HepG2 (cell line): ENCODE measurements around the gene IKZF2. TPM values are rescaled to one million over a fixed set of nuclear protein-coding genes. Genes with fewer than 3 reads are reported as not detected.
A peak's percentile ranks its signal among the peaks of the same experiment; 100 is the strongest.

Source experiments
- KDM2A ChIP-seq: sonication (generic); formaldehyde crosslinking; IDR thresholded peaks from 2 replicates; pipeline ENCODE4 v1.4.0; 2020; ENCODE audit warnings: low read depth, missing genetic modification reagents, borderline replicate concordance
- MEIS2 ChIP-seq: sonication (generic); formaldehyde crosslinking; IDR thresholded peaks from 2 replicates; pipeline ENCODE4 v1.9.0; 2021; ENCODE audit warnings: mild to moderate bottlenecking, missing genetic modification reagents
- ZNF274 ChIP-seq: sonication (generic); formaldehyde crosslinking; IDR thresholded peaks from 2 replicates; pipeline ENCODE4 v1.5.1; 2020; ENCODE audit warnings: mild to moderate bottlenecking, missing genetic modification reagents
- ZNF501 ChIP-seq: sonication (generic); formaldehyde crosslinking; IDR thresholded peaks from 2 replicates; pipeline ENCODE4 v1.5.1; 2020; ENCODE audit warnings: mild to moderate bottlenecking, moderate library complexity, missing genetic modification reagents
- polyA plus RNA-seq, 8 experiments: library from polyadenylated mRNA; depleted of rRNA in 3 of 8; stranded (reverse) in 7 of 8; unstranded in 1 of 8; fragments of >200 nt; fragmentation: Illumina TruSeq in 4 of 8; extraction: Trizol in 4 of 8; gene quantifications; 2 replicates each; pipeline versions ENCODE4 v1.2.1 to v1.2.3, GENCODE V29; 2011 to 2016; ENCODE audit warnings: low read depth in 4 of 8, missing spikeins in 1 of 8, mixed read lengths in 1 of 8; ENCODE audit not compliant: insufficient read depth in 1 of 8
- total RNA-seq, 5 experiments: library from RNA; depleted of rRNA; stranded (reverse); fragments of >200 nt; fragmentation: Illumina TruSeq; extraction: Trizol; gene quantifications; 2 replicates each; pipeline ENCODE4 v1.2.3, GENCODE V29; 2016; ENCODE audit warnings: low read depth in 1 of 5
- TF ChIP-seq, protein P1 (sequence below): sonication (generic); formaldehyde crosslinking; IDR thresholded peaks from 2 replicates; pipeline ENCODE4 v1.5.0; 2020; ENCODE audit warnings: mild to moderate bottlenecking, missing genetic modification reagents, moderate library complexity
- TF ChIP-seq, protein P2 (sequence below): fragments of 450-650 bp; IDR thresholded peaks from 2 replicates; pipeline ENCODE4 v1.6.1; 2016
- TF ChIP-seq, protein P3 (sequence below): IDR thresholded peaks from 2 replicates; pipeline ENCODE4 v1.4.0; 2020; ENCODE audit warnings: mild to moderate bottlenecking, missing genetic modification reagents

IKZF2 gene
- total and polyA plus RNA-seq, 2 of the 13 experiments (the other 11 are each of a cell fraction or from before 2014, with no cell fraction given): 0.18 to 0.86 TPM

DNA sequence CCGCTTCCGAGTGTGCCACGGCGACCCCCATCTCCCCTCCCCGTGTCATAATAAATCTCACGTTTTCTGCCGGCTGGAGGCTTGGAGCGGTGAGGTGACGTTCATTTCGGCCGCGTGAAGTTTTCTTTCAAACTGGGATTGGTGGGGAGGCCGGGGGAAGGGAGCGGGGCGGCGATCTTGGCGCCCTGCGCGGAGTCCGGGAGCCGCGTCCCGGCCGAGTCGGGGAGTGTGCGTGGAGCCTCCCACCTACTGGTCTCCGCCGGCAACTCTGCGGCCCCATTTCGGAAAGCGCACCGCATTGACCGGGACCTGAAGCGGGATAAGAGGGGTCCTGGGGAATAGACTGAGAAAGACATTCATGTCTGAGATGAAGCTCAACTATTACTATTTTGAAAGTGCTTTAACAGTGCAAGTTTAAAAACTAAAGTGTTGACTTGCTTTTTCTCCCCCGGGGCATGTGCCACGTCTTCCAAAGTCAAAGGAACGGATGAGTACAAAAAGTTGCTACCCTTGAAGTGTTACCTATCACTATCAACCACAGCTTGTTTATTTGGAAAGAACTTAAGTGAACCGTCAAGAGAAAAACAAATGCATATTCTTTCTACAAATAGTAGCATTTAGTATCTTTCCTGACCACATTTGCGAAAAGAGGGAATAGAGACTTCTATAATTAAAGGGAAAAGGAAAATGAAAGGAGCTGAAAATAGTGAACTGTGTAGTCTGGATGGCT is 818 bp upstream of the IKZF2 start (continued):
- TF ChIP-seq, protein P1, sequence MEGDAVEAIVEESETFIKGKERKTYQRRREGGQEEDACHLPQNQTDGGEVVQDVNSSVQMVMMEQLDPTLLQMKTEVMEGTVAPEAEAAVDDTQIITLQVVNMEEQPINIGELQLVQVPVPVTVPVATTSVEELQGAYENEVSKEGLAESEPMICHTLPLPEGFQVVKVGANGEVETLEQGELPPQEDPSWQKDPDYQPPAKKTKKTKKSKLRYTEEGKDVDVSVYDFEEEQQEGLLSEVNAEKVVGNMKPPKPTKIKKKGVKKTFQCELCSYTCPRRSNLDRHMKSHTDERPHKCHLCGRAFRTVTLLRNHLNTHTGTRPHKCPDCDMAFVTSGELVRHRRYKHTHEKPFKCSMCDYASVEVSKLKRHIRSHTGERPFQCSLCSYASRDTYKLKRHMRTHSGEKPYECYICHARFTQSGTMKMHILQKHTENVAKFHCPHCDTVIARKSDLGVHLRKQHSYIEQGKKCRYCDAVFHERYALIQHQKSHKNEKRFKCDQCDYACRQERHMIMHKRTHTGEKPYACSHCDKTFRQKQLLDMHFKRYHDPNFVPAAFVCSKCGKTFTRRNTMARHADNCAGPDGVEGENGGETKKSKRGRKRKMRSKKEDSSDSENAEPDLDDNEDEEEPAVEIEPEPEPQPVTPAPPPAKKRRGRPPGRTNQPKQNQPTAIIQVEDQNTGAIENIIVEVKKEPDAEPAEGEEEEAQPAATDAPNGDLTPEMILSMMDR (CRISPR knock-in tag): peak; percentile 51
- TF ChIP-seq ZNF274 (CRISPR knock-in tag) (0 out of 2 replicates have a peak, but pooled peaks have one; percentile 9), MEIS2 (peak; percentile 3; the same call in 1 of the 2 replicates), KDM2A (CRISPR knock-in tag) (peak; percentile 23; the same call in 1 of the 2 replicates), ZNF501 (CRISPR knock-in tag) (peak; percentile 20; the same call in 1 of the 2 replicates)
- TF ChIP-seq, protein P2, sequence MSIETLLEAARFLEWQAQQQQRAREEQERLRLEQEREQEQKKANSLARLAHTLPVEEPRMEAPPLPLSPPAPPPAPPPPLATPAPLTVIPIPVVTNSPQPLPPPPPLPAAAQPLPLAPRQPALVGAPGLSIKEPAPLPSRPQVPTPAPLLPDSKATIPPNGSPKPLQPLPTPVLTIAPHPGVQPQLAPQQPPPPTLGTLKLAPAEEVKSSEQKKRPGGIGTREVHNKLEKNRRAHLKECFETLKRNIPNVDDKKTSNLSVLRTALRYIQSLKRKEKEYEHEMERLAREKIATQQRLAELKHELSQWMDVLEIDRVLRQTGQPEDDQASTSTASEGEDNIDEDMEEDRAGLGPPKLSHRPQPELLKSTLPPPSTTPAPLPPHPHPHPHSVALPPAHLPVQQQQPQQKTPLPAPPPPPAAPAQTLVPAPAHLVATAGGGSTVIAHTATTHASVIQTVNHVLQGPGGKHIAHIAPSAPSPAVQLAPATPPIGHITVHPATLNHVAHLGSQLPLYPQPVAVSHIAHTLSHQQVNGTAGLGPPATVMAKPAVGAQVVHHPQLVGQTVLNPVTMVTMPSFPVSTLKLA: no peak
- TF ChIP-seq, protein P3, sequence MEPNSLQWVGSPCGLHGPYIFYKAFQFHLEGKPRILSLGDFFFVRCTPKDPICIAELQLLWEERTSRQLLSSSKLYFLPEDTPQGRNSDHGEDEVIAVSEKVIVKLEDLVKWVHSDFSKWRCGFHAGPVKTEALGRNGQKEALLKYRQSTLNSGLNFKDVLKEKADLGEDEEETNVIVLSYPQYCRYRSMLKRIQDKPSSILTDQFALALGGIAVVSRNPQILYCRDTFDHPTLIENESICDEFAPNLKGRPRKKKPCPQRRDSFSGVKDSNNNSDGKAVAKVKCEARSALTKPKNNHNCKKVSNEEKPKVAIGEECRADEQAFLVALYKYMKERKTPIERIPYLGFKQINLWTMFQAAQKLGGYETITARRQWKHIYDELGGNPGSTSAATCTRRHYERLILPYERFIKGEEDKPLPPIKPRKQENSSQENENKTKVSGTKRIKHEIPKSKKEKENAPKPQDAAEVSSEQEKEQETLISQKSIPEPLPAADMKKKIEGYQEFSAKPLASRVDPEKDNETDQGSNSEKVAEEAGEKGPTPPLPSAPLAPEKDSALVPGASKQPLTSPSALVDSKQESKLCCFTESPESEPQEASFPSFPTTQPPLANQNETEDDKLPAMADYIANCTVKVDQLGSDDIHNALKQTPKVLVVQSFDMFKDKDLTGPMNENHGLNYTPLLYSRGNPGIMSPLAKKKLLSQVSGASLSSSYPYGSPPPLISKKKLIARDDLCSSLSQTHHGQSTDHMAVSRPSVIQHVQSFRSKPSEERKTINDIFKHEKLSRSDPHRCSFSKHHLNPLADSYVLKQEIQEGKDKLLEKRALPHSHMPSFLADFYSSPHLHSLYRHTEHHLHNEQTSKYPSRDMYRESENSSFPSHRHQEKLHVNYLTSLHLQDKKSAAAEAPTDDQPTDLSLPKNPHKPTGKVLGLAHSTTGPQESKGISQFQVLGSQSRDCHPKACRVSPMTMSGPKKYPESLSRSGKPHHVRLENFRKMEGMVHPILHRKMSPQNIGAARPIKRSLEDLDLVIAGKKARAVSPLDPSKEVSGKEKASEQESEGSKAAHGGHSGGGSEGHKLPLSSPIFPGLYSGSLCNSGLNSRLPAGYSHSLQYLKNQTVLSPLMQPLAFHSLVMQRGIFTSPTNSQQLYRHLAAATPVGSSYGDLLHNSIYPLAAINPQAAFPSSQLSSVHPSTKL (CRISPR knock-in tag): 0 out of 2 replicates have a peak, but pooled peaks have one; percentile 7
